ENCODE data around the gene TOM1L2.

GRCh38 chr17:17795296-17795695, 176.9 kb downstream of the TOM1L2 start:
- TF ChIP-seq CTCF (IDR thresholded peaks at IDR 0.05) (no peak), POLR2A (IDR thresholded peaks at IDR 0.05) (no peak)

Data from lower leg skin (tissue), 3 donors.